Neutrophil (primary cell): ENCODE data around the gene SOHLH1.

Experiments used
- H3K27ac ChIP-seq: fragments of 200-600 bp; sonication (generic); 2 replicates; pipeline ENCODE4 v1.5.1; 2016; ENCODE audit warnings: mild to moderate bottlenecking, moderate library complexity
- H3K27me3 ChIP-seq: fragments of 200-600 bp; sonication (generic); 2 replicates; pipeline ENCODE4 v1.6.0; 2016; ENCODE audit warnings: mild to moderate bottlenecking
- H3K36me3 ChIP-seq: fragments of 200-600 bp; sonication (generic); 2 replicates; pipeline ENCODE4 v1.5.1; 2017
- H3K4me1 ChIP-seq, 2 experiments: fragments of 200-600 bp in 1 of 2; sonication (generic) in 1 of 2; 1 replicate in 1 of 2; 2 replicates in 1 of 2; pipeline versions ENCODE4 v1.5.1 to v1.6.1; 2013 to 2016; ENCODE audit warnings: low read depth in 1 of 2, low read length in 1 of 2, mild to moderate bottlenecking in 1 of 2, moderate library complexity in 1 of 2; ENCODE audit not compliant: control insufficient read depth in 1 of 2, insufficient read depth in 1 of 2
- H3K4me3 ChIP-seq, 2 experiments: fragments of 200-600 bp in 1 of 2; sonication (generic) in 1 of 2; 1 replicate in 1 of 2; 2 replicates in 1 of 2; pipeline ENCODE4 v1.5.1; 2013 to 2016; ENCODE audit warnings: low read depth in 1 of 2, low read length in 1 of 2, mild to moderate bottlenecking in 1 of 2, moderate library complexity in 1 of 2
- H3K9me3 ChIP-seq: fragments of 200-600 bp; sonication (generic); 2 replicates; pipeline ENCODE4 v1.5.1; 2016
- TF ChIP-seq, protein P1 (sequence below): fragments of 200-600 bp; sonication (generic); IDR thresholded peaks from 2 replicates; pipeline ENCODE4 v1.5.1; 2016; ENCODE audit warnings: antibody characterized with exemption

The SOHLH1 gene

GRCh38 chr9:135661816-135662560, 37.3 kb downstream of the SOHLH1 start:
- Histone ChIP-seq H3K4me3 (no peak overlapping the region), H3K9me3 (no peaks in the 10 kb centered on the region), H3K4me1 (no peaks in the 10 kb centered on the region), H3K36me3 (no peaks in the 10 kb centered on the region), H3K27ac (no peak overlapping the region), H3K27me3 (no peaks in the 10 kb centered on the region)
- TF ChIP-seq, protein P1, sequence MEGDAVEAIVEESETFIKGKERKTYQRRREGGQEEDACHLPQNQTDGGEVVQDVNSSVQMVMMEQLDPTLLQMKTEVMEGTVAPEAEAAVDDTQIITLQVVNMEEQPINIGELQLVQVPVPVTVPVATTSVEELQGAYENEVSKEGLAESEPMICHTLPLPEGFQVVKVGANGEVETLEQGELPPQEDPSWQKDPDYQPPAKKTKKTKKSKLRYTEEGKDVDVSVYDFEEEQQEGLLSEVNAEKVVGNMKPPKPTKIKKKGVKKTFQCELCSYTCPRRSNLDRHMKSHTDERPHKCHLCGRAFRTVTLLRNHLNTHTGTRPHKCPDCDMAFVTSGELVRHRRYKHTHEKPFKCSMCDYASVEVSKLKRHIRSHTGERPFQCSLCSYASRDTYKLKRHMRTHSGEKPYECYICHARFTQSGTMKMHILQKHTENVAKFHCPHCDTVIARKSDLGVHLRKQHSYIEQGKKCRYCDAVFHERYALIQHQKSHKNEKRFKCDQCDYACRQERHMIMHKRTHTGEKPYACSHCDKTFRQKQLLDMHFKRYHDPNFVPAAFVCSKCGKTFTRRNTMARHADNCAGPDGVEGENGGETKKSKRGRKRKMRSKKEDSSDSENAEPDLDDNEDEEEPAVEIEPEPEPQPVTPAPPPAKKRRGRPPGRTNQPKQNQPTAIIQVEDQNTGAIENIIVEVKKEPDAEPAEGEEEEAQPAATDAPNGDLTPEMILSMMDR: no peak

GRCh38 chr9:135660407-135660806, 38.9 kb downstream of the SOHLH1 start:
- H3K27me3 ChIP-seq: no peaks in the 10 kb centered on the region
- H3K27ac ChIP-seq: no peak overlapping the region
- H3K4me1 ChIP-seq: no peaks in the 10 kb centered on the region
- H3K4me3 ChIP-seq: no peak overlapping the region
- H3K36me3 ChIP-seq: no peaks in the 10 kb centered on the region
- no peaks in the 10 kb centered on the region for H3K9me3 ChIP-seq
- TF ChIP-seq, protein P1: no peak

DNA sequence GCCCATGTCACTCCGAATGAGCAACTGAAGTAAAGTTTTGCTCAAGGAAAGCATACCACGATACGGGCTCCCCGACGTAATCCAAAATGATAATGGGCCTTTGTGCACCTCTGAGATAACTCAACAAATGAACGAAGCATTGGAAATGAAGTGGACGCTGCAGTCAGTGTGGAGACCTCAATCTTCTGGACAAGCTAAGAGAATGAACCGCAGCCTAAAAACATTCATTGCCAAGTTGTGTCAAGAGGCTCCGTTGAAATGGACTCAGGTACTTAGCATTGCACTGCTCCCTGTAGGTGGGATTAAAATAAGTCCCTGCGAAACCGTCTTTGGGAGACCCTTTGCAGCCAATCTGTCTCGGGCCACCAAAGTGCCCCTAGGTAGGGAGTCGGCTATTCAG, 40.0 kb downstream of the SOHLH1 start:
- Histone ChIP-seq H3K27ac (no peak overlapping the region), H3K9me3 (no peaks in the 10 kb centered on the region), H3K4me1 (no peaks in the 10 kb centered on the region), H3K36me3 (no peaks in the 10 kb centered on the region), H3K27me3 (no peaks in the 10 kb centered on the region), H3K4me3 (no peak overlapping the region)
- TF ChIP-seq, protein P1: no peak

GRCh38 chr9:135657416-135657815, 41.9 kb downstream of the SOHLH1 start:
- Histone ChIP-seq H3K9me3 (no peaks in the 10 kb centered on the region), H3K4me1 (no peaks in the 10 kb centered on the region), H3K36me3 (no peaks in the 10 kb centered on the region), H3K4me3 (no peak overlapping the region), H3K27me3 (no peaks in the 10 kb centered on the region), H3K27ac (no peak overlapping the region)
- TF ChIP-seq, protein P1: no peak

- Histone ChIP-seq H3K27ac (no peak overlapping the region), H3K9me3 (no peaks in the 10 kb centered on the region), H3K4me1 (no peaks in the 10 kb centered on the region), H3K4me3 (no peak overlapping the region), H3K36me3 (no peaks in the 10 kb centered on the region), H3K27me3 (no peaks in the 10 kb centered on the region)
- TF ChIP-seq, protein P1: no peak
Measured at GRCh38 chr9:135655317-135655716, 44.0 kb downstream of the SOHLH1 start.
